AML-193 (cell line): ENCODE measurements around the gene ENPP4.
"Not testable (repeated sequence)": the region's sequence is repeated elsewhere in the genome, so short reads cannot be mapped to it uniquely, and the experiment has no call there.

Experiments
- DNase-seq, 2 experiments: peaks; one replicate each; lab custom pipeline; 2025; lab: John Stamatoyannopoulos, UW

Gene ENPP4

DNA sequence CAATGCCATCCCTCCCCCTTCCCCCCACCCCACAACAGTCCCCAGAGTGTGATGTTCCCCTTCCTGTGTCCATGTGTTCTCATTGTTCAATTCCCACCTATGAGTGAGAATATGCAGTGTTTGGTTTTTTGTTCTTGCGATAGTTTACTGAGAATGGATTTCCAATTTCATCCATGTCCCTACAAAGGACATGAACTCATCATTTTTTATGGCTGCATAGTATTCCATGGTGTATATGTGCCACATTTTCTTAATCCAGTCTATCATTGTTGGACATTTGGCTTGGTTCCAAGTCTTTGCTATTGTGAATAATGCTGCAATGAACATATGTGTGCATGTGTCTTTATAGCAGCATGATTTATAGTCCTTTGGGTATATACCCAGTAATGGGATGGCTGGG, 1.5 kb downstream of the ENPP4 start:
- not testable (repeated sequence) for DNase-seq

DNA sequence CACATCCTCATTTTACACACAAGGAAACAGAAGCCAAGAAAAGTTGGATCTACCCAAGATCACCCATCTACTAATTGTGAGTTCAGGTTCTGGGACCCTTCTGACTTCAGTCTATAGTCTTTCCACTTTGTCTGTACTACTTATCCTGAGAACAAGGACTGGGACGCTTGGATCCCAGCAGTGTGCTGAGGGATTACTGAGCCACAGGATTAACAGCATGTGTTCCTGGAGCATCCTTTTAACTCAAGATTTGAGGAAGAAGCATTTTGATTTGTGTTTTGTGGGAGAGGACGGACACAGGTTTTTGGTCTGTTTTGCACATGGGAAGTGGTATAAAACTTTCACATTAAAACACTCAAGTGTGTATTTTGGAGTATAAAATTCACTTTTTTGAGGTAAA, 4.4 kb downstream of the ENPP4 start:
- no peak for DNase-seq

DNA sequence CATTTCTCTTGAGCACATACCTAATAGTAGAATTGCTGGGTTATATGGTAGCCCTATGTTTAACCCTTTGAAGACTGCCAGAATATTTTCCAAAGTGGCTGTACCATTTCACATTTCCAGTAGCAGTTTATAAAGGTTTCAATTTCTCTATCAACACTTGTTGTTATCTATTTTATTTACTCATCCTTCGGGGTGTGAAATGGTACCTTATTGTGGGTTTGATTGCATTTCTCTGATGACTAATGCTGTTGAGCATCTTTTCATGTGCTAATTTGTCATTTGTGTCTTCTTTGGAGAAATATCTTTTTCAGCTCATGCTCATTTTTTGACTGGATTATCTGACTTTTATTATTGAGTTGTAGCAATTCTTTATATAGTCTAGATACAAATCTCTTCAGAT, 5.4 kb downstream of the ENPP4 start:
- no peak for DNase-seq

DNA sequence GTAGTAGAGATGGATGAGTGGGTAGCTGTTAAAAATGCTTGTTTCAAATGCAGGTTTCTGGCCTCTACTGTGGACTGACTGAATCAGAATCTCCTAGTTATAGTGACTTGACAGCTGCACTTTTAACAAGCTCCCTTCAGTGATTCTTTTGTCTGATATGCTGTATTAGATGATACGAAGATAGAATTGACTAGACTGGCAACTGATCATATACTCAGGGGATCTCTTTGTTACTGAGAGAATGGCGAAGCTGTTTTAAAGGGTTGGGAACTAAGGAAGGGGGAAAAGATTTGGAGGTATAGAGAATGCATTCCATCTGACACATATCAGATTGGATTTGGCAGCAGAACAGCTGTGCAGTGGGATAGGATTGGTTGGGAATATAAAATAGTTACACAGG, 7.0 kb downstream of the ENPP4 start:
- DNase-seq: no peak

DNA sequence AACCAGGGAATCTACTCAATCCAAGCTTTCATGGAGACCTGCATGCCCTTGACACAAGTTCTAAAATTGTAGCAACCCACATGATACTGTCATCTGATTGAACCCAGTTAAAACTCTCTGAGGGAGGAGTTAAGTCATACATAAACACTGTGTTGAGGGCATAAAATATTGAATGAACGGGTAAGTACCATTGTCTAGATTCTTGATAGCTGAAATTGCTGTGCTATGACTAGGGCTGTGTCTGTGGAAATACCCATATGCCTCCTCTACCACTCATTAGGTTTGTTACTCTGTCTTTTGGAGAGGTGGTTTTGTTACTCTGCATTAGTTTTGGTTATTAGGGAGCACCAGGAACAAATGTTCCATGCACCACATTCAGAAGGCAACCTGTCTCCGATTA, 7.6 kb downstream of the ENPP4 start:
- DNase-seq: no peak

DNA sequence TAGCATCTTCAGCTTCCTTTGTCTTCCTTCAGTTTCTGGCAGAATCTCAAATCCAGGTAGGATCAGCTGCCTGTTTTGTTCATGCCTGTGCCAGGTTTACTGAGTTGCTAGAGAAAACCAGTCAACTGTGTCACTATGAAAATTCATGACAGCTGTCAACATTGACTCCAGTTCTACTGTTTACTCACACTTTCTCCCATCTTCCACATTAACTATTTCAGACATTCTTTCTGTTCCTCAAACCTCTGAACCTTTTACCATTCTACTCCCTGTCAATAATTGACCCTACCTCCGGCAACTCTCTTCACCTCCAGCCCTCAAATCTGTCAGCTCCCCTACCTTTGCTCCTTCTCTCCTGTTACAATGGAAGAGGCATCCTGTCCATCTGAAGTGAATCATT, 8.5 kb downstream of the ENPP4 start:
- no peak for DNase-seq

DNA sequence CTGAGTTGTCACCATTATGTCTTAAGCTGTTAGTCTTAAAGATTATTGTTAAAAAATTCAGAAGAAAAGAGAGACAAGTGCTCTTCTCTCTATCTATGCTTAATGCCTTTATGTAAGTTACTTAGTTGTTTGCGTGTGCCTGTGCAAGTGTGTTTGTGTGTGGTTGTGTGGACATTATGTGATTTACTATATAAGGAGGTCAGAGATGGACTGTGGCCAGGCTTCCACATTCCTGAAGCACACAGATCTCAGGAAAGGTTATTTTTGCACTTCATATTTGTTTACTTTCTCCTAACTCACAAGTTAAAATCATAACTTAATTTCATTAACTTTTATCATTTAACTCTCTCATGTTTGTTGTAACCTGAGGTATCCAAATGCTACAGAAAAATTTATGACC, 14.5 kb downstream of the ENPP4 start:
- DNase-seq: no peak

DNA sequence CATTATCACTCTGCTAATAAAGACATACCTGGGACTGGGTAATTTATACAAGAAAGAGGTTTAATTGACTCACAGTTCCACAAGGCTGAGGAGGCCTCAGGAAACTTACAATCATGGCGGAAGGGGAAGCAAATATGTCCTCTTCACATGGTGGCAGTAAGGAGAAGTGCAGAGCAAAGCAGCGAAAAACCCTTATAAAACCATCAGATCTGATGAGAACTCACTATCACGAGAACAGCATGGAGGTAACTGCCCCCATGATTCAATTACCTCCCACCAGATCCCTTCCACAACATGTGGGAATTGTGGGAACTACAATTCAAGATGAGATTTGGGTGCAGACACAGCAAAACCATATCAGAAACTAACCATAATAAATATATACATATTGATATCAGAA, 19.3 kb downstream of the ENPP4 start:
- not testable (repeated sequence) for DNase-seq

DNA sequence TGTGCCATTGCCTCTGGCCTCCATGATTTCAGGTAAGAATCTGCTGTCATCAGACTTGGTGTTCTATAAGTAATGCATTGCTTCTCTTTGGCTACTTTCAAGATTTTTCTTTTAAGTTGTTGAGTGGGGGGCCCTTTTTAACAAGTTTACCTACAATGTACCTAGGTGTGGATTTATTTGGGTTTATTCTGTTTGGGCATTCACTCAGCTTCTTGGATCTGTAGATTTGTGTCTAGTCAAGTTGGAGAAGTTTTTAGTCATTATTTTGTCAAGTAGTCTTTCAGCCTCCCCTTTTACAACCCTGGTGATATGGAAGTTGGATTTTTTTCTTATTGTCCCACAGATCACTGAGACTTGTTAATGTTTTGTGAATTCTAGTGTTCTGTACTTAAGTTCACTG, 26.9 kb downstream of the ENPP4 start:
- DNase-seq: no peak

DNA sequence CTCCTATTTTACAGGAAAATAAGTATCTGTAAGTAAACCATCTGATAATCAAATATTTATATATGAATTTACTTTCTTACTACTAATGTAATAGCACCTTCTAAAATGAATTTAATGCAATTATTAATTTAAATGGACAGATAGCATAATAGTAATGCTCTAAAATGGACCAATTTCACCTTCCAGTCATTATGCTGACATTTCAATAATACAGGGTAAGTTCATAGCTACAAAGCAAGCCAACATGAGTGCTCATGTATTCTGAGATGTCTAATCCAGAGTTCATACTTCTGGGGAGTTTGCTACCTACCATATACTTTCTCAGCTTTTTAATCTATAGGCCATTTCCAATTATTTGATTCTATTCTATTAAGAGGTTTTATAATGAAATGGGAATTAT, 29.4 kb downstream of the ENPP4 start:
- no peak for DNase-seq

DNA sequence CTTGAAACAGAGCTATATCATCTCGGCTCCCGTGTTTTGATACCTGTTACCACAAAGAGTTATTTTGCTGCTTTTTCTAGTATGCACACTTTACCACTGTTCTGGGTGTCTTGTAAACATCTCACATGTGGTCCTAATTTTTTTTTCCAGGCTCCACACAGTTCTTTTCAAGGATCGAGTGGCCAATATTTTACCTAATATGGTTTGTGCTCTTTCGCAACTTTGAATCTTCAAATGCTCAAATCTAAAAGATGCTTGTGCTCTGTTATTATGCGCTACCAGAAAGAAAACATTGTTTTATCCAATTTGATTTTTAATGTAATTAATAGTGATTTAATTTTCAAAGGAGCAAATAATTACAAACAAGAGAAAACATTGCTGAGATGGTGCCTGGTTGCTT, 30.3 kb downstream of the ENPP4 start:
- no peak for DNase-seq

DNA sequence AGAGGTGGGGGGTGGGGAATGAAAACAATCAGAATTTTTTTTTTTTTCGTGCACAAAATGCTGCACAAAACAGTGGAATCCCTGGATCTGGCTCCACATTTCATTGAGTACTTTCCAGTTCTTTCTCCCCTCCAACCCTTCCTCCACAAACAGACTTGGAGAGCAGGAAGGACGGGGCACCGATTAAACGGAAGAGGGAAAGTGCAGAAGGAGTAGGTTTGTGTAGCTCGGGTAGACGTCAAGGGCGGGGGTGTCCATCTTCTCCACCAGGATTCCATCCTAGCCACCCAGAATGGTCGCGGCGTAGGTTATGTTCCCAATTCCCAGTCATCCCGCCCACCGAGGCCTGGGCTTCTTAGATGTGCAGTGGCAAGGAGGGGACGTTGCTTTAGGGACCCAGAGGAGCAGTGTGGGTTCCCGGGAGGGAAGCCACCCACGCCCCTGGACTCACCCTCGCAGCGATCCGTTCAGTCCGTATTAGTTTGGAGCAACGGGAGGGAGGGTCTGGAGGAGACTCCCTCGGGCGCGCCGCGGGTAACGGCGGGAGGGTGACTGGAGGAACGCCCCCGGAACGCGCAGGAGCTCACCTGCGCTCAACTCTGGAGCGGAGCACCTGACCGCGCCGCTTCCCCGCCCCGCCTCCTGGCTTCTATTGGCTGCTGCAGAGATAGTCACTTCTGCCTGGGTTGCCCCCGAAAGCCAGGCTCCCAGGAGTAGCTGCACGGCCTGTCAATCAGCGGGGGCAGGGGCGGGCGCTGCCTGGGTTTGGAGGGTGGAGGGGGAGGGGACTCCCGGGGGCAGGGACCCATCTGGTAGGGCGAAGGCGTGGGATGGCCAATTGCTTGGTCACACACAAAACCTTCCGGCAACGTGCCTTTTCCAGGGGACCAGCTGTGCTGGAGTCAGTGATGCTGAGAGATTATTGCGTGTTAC, 40.8 kb downstream of the ENPP4 start, which contains the start of gene ENPP5:
ENPP5 (minus strand) TSS at position 624 of the 933 bp plus-strand sequence. CDS start 2,718 bp downstream, outside the sequence.
- DNase-seq: no peak

DNA sequence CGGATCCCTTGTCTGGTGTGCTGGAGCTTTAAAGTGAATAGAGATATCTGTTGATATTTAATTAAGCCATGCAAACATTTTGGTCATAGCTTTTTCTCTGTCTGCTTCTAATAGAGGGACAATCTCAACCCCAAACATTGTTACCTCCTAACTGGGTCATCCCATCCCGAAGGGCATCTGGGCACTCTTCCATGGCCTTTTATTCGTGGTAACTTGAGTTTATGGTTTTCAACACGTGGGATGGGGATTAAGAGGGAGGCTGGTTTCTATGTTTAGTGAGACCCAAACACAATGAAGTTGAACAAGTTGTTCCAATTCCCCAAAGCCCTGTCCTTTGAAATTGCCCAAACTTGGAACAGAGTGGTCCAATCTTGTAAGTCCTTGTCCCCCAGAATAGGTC, 42.4 kb downstream of the ENPP4 start:
- no peak for DNase-seq

DNA sequence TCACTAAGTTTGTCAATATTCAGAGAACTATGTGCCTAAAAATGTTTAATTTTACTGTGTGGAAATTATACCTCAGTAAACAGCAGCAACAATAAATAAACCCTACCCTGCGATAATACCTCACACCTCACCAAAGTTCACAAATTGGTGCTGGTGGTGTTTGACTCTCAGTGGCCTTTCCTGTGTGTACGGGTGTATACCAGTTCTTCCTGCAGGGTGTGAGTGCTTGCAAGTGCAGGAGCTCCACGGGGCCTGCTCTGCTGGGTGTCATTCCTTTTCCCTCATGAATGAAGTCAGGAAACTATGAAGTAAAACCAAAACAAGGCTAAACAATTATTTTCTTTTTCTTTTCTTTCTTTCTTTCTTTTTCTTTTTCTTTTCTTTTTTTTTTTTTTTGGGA, 45.1 kb downstream of the ENPP4 start:
- DNase-seq: no peak

DNA sequence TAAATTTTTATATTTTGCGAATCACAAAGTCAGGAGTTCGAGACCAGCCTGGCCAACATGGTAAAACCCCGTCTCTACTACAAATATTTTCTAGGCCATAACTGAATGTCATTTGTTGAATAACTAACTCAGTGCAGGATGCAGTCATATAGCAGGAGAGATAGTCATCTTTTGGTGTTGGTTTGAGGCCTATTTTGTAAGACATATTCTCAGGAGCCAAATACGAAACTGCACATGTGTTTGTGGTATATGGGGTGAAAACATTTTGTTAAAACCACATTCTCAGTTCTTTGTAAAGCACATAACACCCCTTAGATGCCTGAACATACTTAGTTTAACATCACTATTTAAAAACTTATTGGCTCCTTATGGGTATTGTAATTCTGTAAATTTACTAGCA, 45.7 kb downstream of the ENPP4 start:
- DNase-seq: no peak

DNA sequence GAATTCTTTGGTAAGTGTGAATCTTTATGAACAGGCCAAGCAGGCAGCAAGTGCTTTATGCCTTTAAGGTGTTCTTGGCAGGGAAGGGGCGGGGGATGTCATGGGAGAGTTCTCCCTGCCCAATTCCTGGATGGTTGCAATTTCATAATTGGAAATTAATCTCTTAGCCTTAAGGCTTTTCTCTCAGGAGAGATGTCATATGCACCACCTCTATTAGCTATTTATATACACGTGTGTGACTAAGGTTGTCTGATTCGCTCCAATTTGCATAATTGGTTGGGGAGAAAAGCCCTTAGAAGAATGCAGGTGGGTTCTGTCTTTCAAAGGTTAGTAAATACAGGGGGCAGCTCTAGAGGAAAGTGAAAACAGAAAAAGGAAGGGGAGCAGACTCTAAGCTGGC, 46.2 kb downstream of the ENPP4 start:
- DNase-seq: no peak

DNA sequence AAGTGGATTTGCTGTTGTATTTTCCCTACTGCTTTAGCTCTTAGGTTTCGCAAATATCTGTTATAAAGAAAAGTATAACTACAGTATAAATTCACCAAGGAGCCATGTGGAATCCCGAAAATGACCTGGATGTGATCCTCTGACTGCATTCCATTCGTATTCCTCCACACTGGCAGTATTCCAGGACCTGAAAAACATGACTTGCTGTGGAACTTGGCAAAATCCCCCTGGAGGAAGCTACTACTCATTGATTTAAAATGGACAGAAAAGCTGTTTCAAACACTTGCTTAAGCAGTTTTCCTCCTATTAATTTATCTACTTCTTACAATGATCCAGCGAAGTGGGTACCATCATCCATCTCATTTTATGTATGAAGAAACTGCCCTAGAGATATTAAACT, 54.3 kb downstream of the ENPP4 start:
- DNase-seq: no peak

DNA sequence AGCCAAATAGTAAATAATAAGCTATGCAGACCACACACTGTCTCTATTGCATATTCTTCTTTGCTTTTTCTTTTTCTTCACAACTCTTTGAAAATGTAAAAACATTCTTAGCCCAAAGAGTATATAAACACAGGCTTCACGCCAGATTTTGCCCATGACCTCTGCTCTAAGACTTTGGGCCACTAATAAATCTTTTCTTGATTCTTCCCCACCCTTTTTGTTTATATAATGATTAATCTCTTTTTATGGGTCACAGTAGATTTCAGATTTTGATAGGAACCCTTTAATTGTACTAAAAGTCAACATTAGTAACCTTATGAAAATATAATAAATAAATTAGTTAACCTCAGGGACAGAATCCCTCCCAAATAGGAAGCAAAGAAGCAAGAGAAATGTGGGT, 56.8 kb downstream of the ENPP4 start:
- no peak for DNase-seq

DNA sequence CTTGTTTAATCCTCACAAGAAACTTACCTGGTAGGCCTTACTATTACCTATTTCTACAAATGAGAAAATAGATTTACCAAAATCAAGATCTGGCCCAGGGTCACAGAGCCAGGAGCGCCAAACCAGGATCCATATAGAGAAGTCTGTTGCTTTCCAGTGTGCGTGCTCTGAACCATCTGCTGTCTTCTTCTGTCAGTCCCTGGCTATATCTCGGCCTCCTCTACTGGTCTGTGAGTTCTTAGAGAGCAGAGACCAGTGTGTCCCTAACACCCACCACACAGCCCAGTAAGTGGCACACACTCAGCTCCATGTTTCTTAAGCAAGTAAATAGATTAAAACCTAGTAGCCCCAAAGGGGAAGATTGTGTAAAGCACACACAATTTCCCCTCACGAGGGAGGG, 59.9 kb downstream of the ENPP4 start:
- DNase-seq: no peak

DNA sequence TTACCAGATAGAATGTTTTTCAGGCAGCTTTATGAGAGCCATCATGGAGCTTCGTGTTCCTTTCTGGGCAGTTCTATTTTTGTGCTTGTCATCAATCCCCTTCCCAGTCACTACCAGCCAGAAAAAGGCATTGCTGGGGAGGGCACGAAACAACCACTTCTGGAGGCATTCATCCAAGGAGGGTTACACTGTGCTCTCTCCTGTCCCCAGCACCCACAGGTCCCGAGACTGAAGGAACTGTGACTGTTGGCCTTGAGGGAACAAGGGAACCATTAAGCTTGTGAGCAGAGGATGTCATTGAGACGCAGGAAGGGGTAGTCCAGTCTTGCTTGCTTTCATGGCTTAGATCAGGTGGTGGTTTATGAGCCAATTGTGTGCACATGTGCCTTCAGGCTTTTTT, 61.1 kb downstream of the ENPP4 start:
- no peak for DNase-seq

DNA sequence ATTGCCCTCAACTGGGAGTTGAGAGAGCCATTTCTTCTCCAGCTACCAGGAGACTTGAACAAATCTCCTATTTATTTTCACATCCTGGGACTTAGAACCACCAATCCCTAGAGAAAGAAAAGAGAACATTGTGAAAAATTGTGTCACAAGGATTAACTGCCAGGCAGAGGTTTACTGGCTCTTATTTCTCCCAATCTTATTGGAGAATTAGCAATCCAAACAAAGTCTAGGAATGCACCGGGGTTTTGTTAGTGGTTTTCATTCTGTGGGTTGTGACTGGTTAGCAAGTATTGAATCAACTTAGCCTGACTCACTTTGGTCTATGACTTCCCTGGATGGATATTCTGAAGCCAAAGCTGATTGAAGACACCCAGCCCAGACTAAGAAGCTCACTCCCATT, 62.2 kb downstream of the ENPP4 start:
- DNase-seq: no peak
